HepG2 (cell line): ENCODE measurements around the gene NMNAT1. TPM values are rescaled to one million over a fixed set of nuclear protein-coding genes. Genes with fewer than 3 reads are reported as not detected.
A peak's percentile ranks its signal among the peaks of the same experiment; 100 is the strongest.

Experiments
- AGO2 ChIP-seq: fragments of 200-400 bp; formaldehyde crosslinking; optimal IDR thresholded peaks from 2 replicates; pipeline ENCODE3; 2017; ENCODE audit warnings: mild to moderate bottlenecking, low read depth, low read length, moderate library complexity
- ATF7-NPFF ChIP-seq: sonication (generic); formaldehyde crosslinking; IDR thresholded peaks from 2 replicates; pipeline ENCODE4 v1.8.1; 2023; ENCODE audit warnings: mild to moderate bottlenecking, low read depth, missing genetic modification reagents, moderate library complexity
- CEBPG ChIP-seq: IDR thresholded peaks from 2 replicates; pipeline ENCODE4 v1.6.1; 2016
- CREM ChIP-seq, 2 experiments: sonication (generic) in 1 of 2; formaldehyde crosslinking in 1 of 2; IDR thresholded peaks; 2 replicates each; pipeline versions ENCODE4 v1.4.0 to v1.6.1; 2016 to 2020; ENCODE audit warnings: antibody characterized with exemption in 1 of 2, mild to moderate bottlenecking in 1 of 2, missing genetic modification reagents in 1 of 2
- DNMT1 ChIP-seq: sonication (generic); formaldehyde crosslinking; IDR thresholded peaks from 2 replicates; pipeline ENCODE4 v1.5.1; 2020; ENCODE audit warnings: mild to moderate bottlenecking, missing genetic modification reagents
- DR1 ChIP-seq: sonication (generic); formaldehyde crosslinking; IDR thresholded peaks from 2 replicates; pipeline ENCODE4 v1.8.0; 2021; ENCODE audit warnings: mild to moderate bottlenecking, missing genetic modification reagents, inconsistent platforms
- ELF1 ChIP-seq: sonication (generic); formaldehyde crosslinking; IDR thresholded peaks from 2 replicates; pipeline ENCODE4 v1.4.0; 2020; ENCODE audit warnings: missing genetic modification reagents
- FOXO4 ChIP-seq: sonication (generic); formaldehyde crosslinking; conservative IDR thresholded peaks from 2 replicates; pipeline ENCODE4 v1.8.1; 2023; ENCODE audit warnings: missing genetic modification reagents
- GPBP1L1 ChIP-seq: sonication (generic); formaldehyde crosslinking; IDR thresholded peaks from 2 replicates; pipeline ENCODE4 v1.5.0; 2020; ENCODE audit warnings: mild to moderate bottlenecking, missing genetic modification reagents
- HMG20B ChIP-seq: conservative IDR thresholded peaks from 2 replicates; pipeline ENCODE4 v1.6.1; 2016; ENCODE audit warnings: missing genetic modification reagents, missing compliant biosample characterization
- HNRNPH1 ChIP-seq: fragments of 200-400 bp; formaldehyde crosslinking; optimal IDR thresholded peaks from 2 replicates; pipeline ENCODE3; 2017; ENCODE audit warnings: mild to moderate bottlenecking, low read depth, low read length
- HOXA7 ChIP-seq: sonication (generic); formaldehyde crosslinking; IDR thresholded peaks from 2 replicates; pipeline ENCODE4 v1.8.1; 2022; ENCODE audit warnings: mild to moderate bottlenecking, missing genetic modification reagents, moderate library complexity
- ISL2 ChIP-seq: sonication (generic); formaldehyde crosslinking; IDR thresholded peaks from 2 replicates; pipeline ENCODE4 v1.5.0; 2020; ENCODE audit warnings: missing genetic modification reagents
- KLF11 ChIP-seq: IDR thresholded peaks from 2 replicates; pipeline ENCODE4 v1.6.1; 2016; ENCODE audit warnings: missing compliant biosample characterization
- NCOA5 ChIP-seq: sonication (generic); formaldehyde crosslinking; IDR thresholded peaks from 2 replicates; pipeline ENCODE4 v1.4.0; 2020; ENCODE audit warnings: missing genetic modification reagents
- PCBP2 ChIP-seq: fragments of 200-400 bp; formaldehyde crosslinking; optimal IDR thresholded peaks from 2 replicates; pipeline ENCODE3; 2018; ENCODE audit warnings: low read length, low read depth; ENCODE audit not compliant: poor library complexity, severe bottlenecking
- PRPF4 ChIP-seq: fragments of 200-400 bp; formaldehyde crosslinking; IDR thresholded peaks from 2 replicates; pipeline ENCODE4 v1.6.1; 2016; ENCODE audit warnings: low read length, low read depth; ENCODE audit not compliant: poor library complexity, severe bottlenecking
- RELA ChIP-seq: sonication (generic); formaldehyde crosslinking; IDR thresholded peaks from 2 replicates; pipeline ENCODE4 v1.4.0; 2020; ENCODE audit warnings: missing genetic modification reagents
- SALL1 ChIP-seq: sonication (generic); formaldehyde crosslinking; IDR thresholded peaks from 2 replicates; pipeline ENCODE4 v1.8.0; 2022; ENCODE audit warnings: mild to moderate bottlenecking, missing genetic modification reagents
- ZBTB21 ChIP-seq: sonication (generic); formaldehyde crosslinking; IDR thresholded peaks from 2 replicates; pipeline ENCODE4 v1.4.0; 2020; ENCODE audit warnings: missing genetic modification reagents
- ZIK1 ChIP-seq: sonication (generic); formaldehyde crosslinking; IDR thresholded peaks from 2 replicates; pipeline ENCODE4 v1.5.0; 2020; ENCODE audit warnings: mild to moderate bottlenecking, low read depth, missing genetic modification reagents, borderline replicate concordance
- ZNF225 ChIP-seq: sonication (generic); formaldehyde crosslinking; IDR thresholded peaks from 2 replicates; pipeline ENCODE4 v1.4.0; 2020; ENCODE audit warnings: mild to moderate bottlenecking, missing genetic modification reagents
- ZNF44 ChIP-seq: sonication (generic); formaldehyde crosslinking; IDR thresholded peaks from 2 replicates; pipeline ENCODE4 v1.5.1; 2020; ENCODE audit warnings: mild to moderate bottlenecking, missing genetic modification reagents
- ZNF503 ChIP-seq: sonication (generic); formaldehyde crosslinking; IDR thresholded peaks from 2 replicates; pipeline ENCODE4 v1.4.0; 2020; ENCODE audit warnings: missing genetic modification reagents
- ZNF652 ChIP-seq: IDR thresholded peaks from 2 replicates; pipeline ENCODE4 v1.6.1; 2016; ENCODE audit warnings: low read depth, borderline replicate concordance
- ZNF773 ChIP-seq: sonication (generic); formaldehyde crosslinking; IDR thresholded peaks from 2 replicates; pipeline ENCODE4 v1.4.0; 2020; ENCODE audit warnings: missing genetic modification reagents, borderline replicate concordance
- ZNF782 ChIP-seq: sonication (generic); formaldehyde crosslinking; IDR thresholded peaks from 2 replicates; pipeline ENCODE4 v1.4.0; 2020; ENCODE audit warnings: missing genetic modification reagents, mild to moderate bottlenecking, borderline replicate concordance
- polyA plus RNA-seq, 8 experiments: library from polyadenylated mRNA; depleted of rRNA in 3 of 8; stranded (reverse) in 7 of 8; unstranded in 1 of 8; fragments of >200 nt; fragmentation: Illumina TruSeq in 4 of 8; extraction: Trizol in 4 of 8; gene quantifications; 2 replicates each; pipeline versions ENCODE4 v1.2.1 to v1.2.3, GENCODE V29; 2011 to 2016; ENCODE audit warnings: low read depth in 4 of 8, missing spikeins in 1 of 8, mixed read lengths in 1 of 8; ENCODE audit not compliant: insufficient read depth in 1 of 8
- total RNA-seq, 5 experiments: library from RNA; depleted of rRNA; stranded (reverse); fragments of >200 nt; fragmentation: Illumina TruSeq; extraction: Trizol; gene quantifications; 2 replicates each; pipeline ENCODE4 v1.2.3, GENCODE V29; 2016; ENCODE audit warnings: low read depth in 1 of 5

The NMNAT1 gene
- total and polyA plus RNA-seq, 2 of the 13 experiments (the other 11 are each of a cell fraction or from before 2014, with no cell fraction given) = 5.6 to 12.2 TPM

GRCh38 chr1:9942939-9943788 is at the start of gene NMNAT1, which contains the start of gene LZIC (continued):
- TF ChIP-seq FOXO4 (CRISPR knock-in tag) = no peak
- TF ChIP-seq HNRNPH1 = no peak
- peak; percentile 76 for TF ChIP-seq CREM (IDR thresholded peaks at IDR 0.05)
- TF ChIP-seq CREM (CRISPR knock-in tag; IDR thresholded peaks at IDR 0.05) = no peak
- no peak for TF ChIP-seq HOXA7 (CRISPR knock-in tag)
- TF ChIP-seq CEBPG (CRISPR knock-in tag) = no peak
- TF ChIP-seq AGO2 = peak; percentile 74
- no peak for TF ChIP-seq DNMT1 (CRISPR knock-in tag)
- TF ChIP-seq DR1 (CRISPR knock-in tag) = peak; percentile 82
- TF ChIP-seq ZNF782 (CRISPR knock-in tag) = peak; percentile 90
- TF ChIP-seq ZNF44 (CRISPR knock-in tag) = no peak
- 0 out of 2 replicates have a peak, but pooled peaks have one; percentile 76 for TF ChIP-seq ATF7-NPFF
- no peak for TF ChIP-seq PCBP2
- TF ChIP-seq GPBP1L1 = no peak
- TF ChIP-seq ZNF773 = no peak; the same call in 1 of the 2 replicates
- TF ChIP-seq ZBTB21 (CRISPR knock-in tag) = peak; percentile 48; the same call in 1 of the 2 replicates
- no peak for TF ChIP-seq ZNF652
- TF ChIP-seq ZNF503 = peak; percentile 83; the same call in 1 of the 2 replicates
- peak; percentile 59; the same call in 1 of the 2 replicates for TF ChIP-seq SALL1
- TF ChIP-seq ZNF225 (CRISPR knock-in tag) = no peak
- peak; percentile 87 for TF ChIP-seq KLF11 (CRISPR knock-in tag)
- TF ChIP-seq NCOA5 (CRISPR knock-in tag) = no peak
- TF ChIP-seq ZIK1 (CRISPR knock-in tag) = no peak
- TF ChIP-seq PRPF4 = no peak
- TF ChIP-seq RELA (CRISPR knock-in tag) = peak; percentile 81; the same call in 1 of the 2 replicates
- peak; percentile 83 for TF ChIP-seq ELF1 (CRISPR knock-in tag)
- peak; percentile 67; the same call in 1 of the 2 replicates for TF ChIP-seq HMG20B (CRISPR knock-in tag)
- TF ChIP-seq ISL2 (CRISPR knock-in tag) = 0 out of 2 replicates have a peak, but pooled peaks have one; percentile 52
